Left kidney (tissue), 2 donors: ENCODE measurements around the gene MCAM. TPM values are rescaled to one million over a fixed set of nuclear protein-coding genes. Genes with fewer than 3 reads are reported as not detected.

ENCODE experiments used
- DNase-seq: peaks from one replicate; pipeline ENCODE4 v3.0.0-alpha.2; 2013
- polyA plus RNA-seq: library from polyadenylated mRNA; unstranded; fragments of 120-200 nt; gene quantifications from one replicate; pipeline ENCODE4 v1.2.1, GENCODE V29; 2013; ENCODE audit not compliant: insufficient read length

Gene MCAM
- polyA plus RNA-seq, 1 donor: 42.5 TPM

GRCh38 chr11:119266063-119266462, 50.9 kb downstream of the MCAM start:
- DNase-seq: no peak

- DNase-seq: no peak
These were observed 53.5 kb downstream of the MCAM start for GRCh38 chr11:119263352-119263940.

GRCh38 chr11:119262668-119263351, 54.1 kb downstream of the MCAM start:
- DNase-seq: no peak

DNA sequence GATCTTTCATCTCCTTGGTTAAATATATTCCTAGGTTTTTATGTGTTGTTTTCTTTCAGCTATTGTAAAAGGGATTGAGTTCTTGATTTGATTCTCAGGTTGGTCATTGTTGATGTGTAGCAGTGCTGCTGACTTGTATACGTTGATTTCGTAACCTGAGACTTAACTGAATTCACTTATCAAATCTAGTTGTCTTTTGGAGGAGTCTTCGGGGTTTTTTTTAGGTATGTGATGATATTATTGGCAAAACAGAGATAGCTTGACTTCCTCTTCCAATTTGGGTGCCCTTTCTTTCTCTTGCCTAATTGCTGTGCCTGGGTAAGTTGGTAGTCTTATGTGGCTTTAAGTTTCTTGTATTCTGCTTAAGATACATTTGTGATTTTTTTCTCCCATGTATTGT, 57.9 kb downstream of the MCAM start:
- no peak for DNase-seq

Other genes with a start within 250 kb of the MCAM start
- 59.9 TPM for gene VPS11, start 249.3 kb downstream of the MCAM start, polyA plus RNA-seq
- gene HMBS, start 232.2 kb downstream of the MCAM start, polyA plus RNA-seq: 26.7 TPM
- gene DPAGT1, start 215.3 kb downstream of the MCAM start, polyA plus RNA-seq: 63.5 TPM
- 11.1 TPM for gene C2CD2L, start 209.8 kb downstream of the MCAM start, polyA plus RNA-seq
- gene HINFP, start 195.6 kb downstream of the MCAM start, polyA plus RNA-seq: 43.3 TPM
- 1.0 TPM for gene ABCG4, start 168.1 kb downstream of the MCAM start, polyA plus RNA-seq
- gene NLRX1, start 148.4 kb downstream of the MCAM start, polyA plus RNA-seq: 10.0 TPM
- gene NHERF4, start 131.7 kb downstream of the MCAM start, polyA plus RNA-seq: 19.2 TPM
- 24.4 TPM for gene CBL, start 110.8 kb downstream of the MCAM start, polyA plus RNA-seq
- gene RNF26, start 17.4 kb upstream of the MCAM start, polyA plus RNA-seq: 31.9 TPM
- 15.7 TPM for gene C1QTNF5, start 23.8 kb upstream of the MCAM start, polyA plus RNA-seq
- not detected for gene MFRP, start 29.6 kb upstream of the MCAM start, polyA plus RNA-seq
- gene USP2, start 64.6 kb upstream of the MCAM start, polyA plus RNA-seq: 10.4 TPM
- gene THY1, start 106.0 kb upstream of the MCAM start, polyA plus RNA-seq: 65.2 TPM